NCI-H128 (cell line): ENCODE measurements around the gene HPS5.

Experiments
- DNase-seq: peaks from one replicate; lab custom pipeline; 2025; ENCODE audit not compliant: unreplicated experiment; lab: John Stamatoyannopoulos, UW

HPS5 gene

DNA sequence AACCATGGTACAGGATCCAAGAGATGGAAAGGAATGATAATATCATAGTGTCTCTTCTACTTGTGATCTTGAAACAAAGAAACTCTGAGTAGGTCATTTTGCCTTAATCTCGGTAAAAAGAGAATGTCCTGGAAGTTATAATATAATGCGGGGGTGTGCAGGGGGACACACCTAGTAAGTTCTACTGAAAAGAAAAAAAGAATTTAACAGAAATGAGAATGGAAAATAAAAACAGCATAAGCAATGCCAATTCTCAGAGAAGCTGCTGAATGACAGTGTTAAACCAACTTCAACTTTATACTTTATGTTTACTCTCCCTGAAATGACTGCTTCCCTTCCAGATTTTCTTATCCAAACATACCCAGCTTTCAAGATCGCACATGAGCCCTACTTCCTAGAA, 2.0 kb downstream of the HPS5 start:
- DNase-seq, result no peak

DNA sequence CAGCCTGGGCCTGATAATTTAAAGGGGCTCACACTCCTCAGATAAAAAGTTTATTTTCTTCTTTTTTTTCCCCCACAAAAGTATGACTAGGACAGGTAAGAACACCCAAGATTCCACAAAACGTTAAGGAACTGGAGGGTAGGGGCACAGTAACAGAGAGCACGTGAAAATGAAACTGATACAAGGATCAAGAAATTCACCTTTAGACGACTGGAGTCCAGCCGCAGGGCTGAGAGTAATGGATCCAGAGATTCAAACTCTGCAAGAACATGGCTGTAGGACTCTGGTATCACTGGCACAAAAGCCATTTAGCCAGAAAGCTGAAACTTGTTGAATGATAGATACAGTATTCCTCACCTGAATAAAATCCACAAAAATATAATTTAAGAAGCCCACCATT, 4.4 kb downstream of the HPS5 start:
- no peak for DNase-seq

- no peak for DNase-seq
Measured at GRCh38 chr11:18315893-18316292, 6.0 kb downstream of the HPS5 start.

- no peak for DNase-seq
Measured at GRCh38 chr11:18314784-18315523, 7.0 kb downstream of the HPS5 start.

GRCh38 chr11:18313965-18314763, 7.8 kb downstream of the HPS5 start:
- DNase-seq, result no peak

DNA sequence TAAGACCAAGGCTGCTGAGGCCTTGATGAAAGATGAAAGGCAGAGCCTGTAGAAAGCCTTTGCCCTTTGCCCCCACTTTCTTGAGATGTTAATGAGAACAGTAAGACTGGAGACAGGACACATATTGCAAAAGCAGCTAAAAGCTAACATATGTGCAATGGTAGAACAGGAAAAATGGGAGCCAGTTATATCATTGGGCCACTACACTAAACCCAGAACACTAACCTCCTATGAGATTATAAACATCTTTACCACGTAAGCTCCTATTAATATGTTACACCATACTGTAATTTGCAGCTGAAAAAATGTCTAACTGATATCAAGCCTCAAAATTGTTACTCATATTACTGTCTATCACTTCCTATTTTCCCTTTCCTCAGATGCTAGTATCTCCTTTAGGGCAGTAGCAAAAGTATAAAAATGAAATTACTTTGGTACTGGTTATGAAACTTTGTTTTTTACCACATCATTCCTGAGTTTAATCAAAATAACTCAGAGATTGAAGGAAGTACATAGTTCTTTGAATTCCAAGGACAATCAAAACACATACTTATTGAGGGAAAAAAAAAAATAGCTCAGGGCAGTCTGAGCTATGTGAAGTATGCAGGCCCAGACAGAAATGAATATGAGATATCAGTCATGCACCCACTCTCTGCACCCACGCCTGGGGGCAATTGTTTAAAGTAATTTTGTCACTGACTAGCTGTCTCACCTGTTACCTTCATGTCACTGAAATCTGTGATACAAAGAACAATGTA, 9.1 kb downstream of the HPS5 start:
- DNase-seq, result no peak

DNA sequence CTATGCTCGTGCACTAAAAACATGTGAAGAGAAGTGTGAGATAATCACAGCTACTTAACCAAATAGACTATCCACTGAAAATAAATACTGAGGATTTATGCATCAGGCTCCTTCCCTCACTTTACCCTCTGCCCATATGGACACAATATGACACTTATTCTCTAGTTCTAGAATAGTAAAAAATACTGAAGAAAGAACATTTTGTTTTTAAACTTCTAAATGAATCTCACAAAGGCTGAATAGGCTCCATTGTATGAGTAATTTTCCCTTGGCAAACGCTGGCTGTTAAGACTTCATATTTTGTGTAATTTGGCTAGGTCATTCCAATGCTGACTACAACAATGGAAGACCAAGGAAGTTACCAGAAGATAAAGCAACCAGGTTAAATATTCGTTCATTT, 9.9 kb downstream of the HPS5 start:
- DNase-seq, result no peak

DNA sequence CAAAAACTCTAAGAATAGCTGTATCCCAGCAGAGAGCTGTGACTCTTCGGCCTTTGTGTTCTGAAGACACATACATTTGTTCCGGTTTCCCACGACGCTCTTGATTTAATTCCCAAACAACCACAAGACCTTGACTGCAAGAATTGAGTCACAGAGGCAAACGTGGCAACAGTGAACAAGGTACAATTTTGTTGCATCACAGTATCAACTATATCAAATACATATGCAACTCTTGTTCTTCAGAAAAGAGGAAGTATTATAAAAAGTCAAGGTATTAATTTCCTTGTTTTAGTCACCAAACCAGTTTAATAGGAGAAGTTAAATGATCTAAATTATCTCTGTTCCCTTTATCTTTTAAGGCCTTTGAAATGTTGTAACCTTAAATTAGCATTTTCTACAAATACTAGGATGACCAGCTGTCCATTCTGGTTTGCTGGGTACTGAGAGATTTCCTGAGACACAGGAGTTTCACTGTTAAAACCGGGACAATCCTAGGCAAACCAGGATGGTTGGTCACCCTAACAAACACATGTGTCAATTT, 11.1 kb downstream of the HPS5 start:
- no peak for DNase-seq

- no peak for DNase-seq
Measured at GRCh38 chr11:18309691-18310090, 12.2 kb downstream of the HPS5 start.

- DNase-seq, result no peak
Measured at GRCh38 chr11:18308242-18308641, 13.7 kb downstream of the HPS5 start.

- no peak for DNase-seq
Measured at GRCh38 chr11:18307461-18308139, 14.3 kb downstream of the HPS5 start.

DNA sequence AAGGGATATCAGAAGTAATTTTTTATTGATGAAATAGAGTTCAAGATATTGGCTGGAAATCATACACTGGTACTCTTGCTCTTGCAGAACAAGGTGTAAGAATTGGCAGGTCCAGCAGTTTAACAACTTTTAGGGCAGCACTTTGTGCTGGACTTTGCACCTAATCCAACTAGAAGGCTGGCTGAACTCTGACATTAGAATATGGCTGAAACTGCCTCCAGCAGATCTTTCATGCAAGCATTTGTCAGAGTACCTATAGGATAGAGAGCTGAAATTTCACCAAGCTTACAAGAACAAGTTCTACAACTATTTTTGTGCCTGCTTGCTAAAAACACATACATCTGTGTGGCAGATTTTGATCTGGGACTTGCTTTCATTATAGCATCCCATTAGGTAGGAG, 17.2 kb downstream of the HPS5 start:
- DNase-seq, result no peak

GRCh38 chr11:18299721-18300120, 22.2 kb downstream of the HPS5 start:
- DNase-seq, result no peak

DNA sequence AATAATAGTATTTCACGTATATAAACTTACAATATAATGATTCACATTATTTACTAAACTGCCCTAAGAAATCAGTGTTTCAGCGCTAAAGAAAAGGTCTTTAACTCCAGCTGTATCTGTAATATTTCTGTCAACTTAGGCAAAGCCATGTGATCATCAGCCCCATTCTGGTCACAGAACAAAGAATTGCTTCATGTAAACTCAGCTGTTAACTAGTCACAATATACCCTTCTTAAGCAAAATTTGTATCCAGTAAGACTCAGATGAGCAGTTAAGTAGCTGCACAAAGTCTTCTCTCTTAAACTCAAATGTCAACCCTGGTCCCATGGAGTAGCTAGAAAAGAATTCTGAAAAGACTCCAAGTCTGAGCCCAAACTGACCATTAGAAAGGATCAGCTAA, 26.6 kb downstream of the HPS5 start:
- DNase-seq, result no peak

- DNase-seq, result no peak
Measured at GRCh38 chr11:18294862-18295261, 27.1 kb downstream of the HPS5 start.

GRCh38 chr11:18288911-18289310, 33.0 kb downstream of the HPS5 start:
- no peak for DNase-seq

DNA sequence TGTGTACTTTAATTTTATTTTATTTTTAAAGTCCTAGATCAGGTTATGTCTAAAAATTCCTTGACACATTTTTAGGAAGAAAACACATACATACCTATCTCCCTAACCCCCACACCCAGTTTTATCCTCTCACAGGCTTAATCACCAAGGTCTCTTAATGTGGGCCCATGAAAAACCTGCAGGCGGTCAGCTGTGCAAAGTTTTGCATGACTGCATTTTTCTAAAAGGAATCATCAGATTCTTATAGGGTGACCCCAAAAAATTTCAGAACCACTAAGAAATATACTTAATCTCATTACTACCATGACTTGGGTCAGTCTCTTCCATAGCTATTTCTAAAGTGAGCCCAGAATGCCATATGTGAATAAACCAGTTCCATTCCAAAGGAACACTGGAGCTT, 36.1 kb downstream of the HPS5 start:
- no peak for DNase-seq

DNA sequence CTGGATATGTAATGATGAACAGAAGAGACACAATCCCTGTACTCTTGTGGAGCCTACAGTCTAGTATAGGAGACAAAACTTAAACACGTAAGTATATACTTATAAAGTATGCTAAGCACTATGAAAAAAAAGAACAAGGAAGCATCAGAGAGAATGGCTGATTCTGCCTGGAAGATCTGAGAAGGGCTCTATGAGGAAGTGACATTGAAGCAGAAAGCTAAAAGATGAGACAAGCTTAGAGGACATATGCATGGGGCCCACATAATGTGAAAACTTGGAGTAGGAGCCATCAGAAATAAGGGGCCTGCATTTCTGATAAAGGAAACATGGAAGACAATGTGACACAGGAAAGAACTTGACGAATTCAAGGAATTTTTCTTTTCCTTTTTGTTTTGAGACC, 39.3 kb downstream of the HPS5 start:
- no peak for DNase-seq

DNA sequence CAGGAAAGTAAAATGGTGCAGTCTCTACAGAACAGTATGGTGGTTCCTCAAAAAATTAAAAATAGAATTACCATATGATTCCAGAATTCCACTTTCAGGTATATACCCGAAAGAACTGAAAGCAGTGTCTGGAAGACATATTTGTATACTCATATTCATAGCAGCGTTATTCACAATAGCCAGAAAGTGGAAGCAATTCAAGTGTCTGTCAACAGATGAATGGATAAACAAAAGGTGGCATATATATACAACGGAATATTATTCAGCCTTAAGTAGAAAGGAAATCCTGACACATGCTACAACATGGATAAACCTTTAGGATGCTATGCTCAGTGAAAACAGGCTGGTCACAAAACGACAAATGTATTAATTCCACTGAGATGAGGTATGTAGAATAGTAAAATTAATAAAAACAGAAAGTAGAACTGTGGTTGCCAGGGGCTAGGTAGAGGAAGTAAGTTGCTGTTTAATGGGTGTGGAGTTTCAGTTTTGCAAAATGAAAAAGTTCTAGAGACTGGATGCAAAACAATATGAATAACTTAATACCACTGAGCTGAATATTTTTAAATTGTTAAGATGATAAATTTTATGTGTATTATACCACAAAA, 41.4 kb downstream of the HPS5 start:
- DNase-seq, result no peak

- no peak for DNase-seq
Measured at GRCh38 chr11:18277565-18278271, 44.2 kb downstream of the HPS5 start.
